NCI-H2107 treated with DMSO at 0.1 percent for 48 hours (cell line): Measurements from ENCODE around the gene ELMO2.
A peak's percentile ranks its signal among the peaks of the same experiment; 100 is the strongest.

Experiments
- DNase-seq: peaks from one replicate; lab custom pipeline; 2025; ENCODE audit not compliant: unreplicated experiment; lab: John Stamatoyannopoulos, UW

ELMO2 gene

DNA sequence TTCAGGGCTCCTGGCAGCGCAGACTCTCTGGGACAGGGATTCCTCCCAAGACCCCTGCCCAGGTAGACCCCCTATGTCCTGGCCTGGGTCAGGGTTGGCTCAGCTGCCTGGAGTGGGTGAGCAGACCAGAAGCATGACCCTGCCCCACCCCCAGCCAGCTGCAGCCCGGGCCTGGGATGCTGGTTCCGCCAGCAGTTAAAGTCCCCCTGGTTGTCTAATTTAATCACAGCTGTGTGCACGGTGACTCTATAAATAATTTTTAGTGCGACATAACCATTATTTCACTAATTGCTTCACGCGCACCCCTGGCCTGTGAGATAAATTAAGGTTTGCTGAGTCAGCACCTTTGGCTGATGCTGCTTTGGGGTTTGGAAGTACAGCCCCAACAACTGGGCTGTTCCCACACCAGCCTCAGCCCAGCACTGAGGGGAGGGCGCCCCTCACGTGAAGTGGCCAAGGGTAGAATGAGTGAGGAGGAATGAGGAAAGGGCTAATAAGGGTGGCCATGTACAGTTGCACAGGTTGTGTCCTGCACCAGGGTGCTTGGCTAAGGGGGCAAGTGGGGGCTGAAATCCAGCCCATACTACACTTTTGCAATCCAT, 72.0 kb downstream of the ELMO2 start:
- DNase-seq = no peak

DNA sequence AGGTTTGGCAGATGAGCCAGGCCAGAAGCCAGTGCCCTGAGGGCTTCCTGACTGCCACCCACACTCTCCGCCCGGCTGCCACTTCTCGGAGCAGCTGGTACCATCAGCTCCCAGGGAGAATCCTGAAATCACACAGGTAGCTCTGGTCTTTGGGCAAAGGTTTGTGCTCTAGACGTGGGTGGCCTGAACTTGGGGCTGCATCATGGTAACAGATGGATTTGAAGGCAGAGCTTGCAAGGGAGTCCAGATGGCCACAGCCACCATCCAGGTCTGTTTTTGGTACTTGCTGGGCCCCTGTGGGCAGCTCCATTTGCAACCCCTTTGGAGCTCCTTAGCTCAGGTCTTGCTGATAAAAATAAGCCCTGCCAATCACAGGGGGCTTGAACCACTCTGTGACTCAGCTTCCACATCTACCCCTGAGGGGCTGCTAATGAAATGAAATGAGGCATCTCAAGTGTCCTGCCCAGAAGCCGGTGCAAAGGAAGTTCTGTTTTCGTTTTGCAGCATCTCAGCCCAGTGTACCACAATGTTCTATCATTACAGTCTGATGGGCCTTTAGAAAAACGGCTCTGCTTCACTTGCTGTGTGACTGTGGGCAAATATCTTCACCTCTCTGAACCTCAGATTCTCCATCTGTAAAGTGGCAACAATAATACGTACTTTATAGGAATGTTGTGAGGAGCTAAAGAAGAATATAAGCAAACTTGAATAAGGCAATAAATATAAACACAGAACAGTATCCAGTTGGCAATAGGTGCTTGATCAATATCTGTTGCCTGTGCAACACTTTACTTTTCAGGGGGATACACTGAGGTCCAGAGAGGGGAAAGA, 73.0 kb downstream of the ELMO2 start:
- no peak for DNase-seq

DNA sequence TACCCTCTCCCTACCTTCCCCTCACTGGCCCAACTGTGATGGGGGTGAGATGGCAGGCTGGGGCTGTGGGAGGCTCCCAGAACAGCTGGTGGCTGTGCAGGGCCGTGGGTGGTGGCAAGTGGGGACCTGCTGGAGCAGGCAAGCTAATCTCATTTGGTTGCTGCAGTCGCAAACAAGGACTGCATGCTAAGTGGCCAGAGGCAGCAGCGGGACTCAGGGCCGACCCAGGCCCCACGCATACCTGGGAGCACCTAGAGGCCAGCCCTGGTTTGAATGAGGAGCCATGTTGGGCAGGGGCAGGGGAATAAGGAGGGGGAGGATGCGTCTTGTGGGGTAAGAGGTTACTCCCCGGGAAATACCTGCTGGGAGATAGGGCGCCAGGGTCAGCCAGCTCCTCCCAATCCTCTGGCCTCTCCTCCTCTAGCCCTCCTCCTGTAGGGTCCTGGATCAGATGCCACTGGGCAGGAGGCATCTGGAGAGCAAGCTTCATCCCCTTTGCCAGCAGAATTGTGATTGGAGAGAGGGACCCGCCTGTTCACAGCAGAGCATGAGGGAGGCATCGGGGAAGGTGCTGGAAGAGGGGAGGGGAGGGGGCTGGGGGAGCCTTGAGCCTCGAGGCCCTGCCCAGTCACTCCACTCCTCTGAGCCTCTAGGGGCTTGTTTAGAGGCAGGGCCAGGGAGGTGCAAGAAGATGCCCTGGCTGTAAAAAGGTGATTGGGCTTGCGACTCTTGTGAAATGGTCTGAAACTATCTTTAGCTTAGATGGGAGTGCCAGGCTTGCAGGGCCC, 73.8 kb downstream of the ELMO2 start:
- DNase-seq = no peak

DNA sequence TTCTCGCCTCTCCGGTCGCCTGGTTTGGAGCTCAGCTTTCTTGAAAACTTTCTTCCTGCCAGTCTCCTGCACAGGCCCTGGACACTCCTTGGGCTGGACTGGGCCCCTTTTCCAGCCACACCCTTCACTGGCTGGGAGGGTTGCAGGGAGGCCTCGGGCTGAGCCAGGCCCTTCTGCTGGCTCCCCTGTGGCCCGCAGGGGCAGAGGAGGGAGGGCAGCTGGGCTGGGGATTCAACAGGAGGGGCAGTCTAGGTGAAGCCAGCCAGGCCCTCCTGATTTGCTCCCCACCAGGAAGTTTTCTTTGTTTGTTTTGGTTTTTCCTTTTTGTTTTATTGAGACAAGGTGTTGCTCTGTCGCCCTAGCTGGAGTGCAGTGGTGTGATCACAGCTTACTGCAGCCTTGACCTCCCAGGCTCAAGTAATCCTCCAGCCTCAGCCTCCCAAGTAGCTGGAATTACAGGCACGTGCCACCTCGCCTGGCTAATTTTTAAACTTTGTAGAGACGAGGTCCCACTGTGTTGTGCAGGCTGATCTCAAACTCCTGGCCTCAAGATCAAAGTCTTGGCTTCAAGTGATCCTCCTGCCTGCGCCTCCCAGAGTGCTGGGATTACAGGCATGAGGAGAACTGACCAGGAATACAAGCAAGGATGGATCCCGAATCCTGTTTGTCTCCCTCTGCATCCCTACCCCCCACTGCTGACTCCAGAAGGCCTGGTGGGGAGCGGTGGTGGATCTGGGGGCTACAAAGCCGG, 74.6 kb downstream of the ELMO2 start:
- DNase-seq = no peak

DNA sequence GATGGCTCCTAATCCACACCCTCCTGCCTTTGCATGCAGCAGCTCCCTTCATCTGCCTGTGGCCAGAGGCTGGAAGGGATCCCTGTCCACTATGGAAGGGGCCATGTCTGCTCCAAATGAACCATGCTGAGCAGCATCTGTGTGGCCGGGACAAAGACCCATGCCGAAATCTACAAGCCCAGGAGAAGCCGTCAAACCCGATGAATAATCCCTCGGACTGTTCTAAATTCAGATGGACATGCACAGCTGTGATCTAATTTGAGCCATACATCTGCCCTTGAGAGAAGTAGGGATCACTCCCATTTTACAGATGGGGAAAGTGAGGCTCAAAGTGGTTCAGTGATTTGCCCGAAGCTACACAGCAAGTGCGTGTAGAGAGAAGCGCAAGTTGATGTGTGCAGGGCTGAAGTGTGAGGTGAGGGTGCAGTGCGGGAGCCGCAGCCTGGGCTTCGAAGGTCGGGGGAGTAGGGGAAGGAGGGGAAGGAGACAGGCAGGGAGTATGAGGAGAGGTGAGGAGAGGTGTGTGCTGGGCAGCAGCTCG, 75.5 kb downstream of the ELMO2 start:
- DNase-seq = no peak

DNA sequence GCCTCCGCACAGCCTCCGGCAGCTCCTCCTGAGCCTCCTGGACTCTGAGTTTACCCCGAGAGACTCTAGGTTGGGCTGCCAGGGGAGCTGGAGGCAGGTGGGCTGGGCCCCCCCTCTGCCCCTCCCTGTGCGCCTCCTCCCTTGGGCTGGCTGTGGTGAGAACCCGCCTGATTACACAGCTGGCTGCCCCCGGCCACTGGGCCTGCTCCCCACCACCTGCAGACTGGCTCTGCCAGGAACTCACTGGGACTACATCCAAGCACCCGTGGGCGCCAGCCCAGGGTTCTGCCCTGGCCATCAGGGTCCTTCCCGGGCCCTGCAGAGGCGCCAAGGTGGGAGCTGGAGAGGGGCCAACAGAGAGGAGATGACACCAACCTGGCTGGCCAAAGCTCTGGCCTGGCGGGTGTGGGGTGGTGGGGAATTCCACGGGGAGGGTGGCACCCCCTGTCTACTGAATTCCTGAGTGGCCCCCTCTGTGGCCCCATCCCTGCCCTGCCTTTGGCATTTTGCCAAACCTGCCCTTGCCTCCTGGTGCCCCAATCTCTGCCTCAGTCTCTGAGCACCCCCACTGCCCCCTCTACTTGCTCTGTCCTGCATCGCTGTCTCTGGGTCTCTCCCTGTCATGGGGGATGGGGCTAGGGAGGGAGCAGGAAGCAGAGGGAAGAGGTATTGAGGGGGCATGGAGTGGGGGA, 76.2 kb downstream of the ELMO2 start:
- no peak for DNase-seq

DNA sequence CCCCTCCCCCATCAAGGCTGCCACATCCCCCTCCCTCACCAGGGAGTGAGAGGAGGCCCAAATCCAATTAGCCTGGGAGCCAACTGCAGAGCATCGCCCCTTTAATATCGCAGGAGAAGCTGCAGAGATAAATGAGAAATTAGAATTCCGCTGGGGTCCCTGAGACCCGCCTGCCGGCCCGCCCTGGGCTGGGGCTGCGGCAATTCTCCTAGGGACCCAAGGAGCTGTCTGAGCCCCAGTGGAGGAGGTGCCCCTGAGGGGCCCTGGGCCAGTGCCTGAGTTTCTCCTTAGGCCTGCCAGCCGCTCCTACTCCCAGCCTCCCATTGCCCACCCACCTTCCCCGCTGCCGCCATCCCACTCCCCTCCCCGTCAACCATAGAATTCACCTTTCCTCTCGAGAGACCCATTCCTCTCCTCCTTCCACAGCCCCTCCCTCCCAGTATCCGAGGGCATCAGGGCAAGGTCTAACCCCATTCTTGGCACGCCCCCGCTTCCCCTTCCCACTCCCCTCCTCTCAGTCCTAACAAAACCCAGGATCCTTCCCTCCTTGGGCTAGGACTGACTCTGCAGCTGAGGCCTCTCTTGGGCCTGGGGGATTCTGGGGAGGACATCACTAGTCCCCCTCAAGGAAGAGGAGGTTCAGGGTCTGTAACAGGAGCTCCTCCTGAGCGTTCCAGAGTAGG, 78.1 kb downstream of the ELMO2 start:
- DNase-seq = no peak

DNA sequence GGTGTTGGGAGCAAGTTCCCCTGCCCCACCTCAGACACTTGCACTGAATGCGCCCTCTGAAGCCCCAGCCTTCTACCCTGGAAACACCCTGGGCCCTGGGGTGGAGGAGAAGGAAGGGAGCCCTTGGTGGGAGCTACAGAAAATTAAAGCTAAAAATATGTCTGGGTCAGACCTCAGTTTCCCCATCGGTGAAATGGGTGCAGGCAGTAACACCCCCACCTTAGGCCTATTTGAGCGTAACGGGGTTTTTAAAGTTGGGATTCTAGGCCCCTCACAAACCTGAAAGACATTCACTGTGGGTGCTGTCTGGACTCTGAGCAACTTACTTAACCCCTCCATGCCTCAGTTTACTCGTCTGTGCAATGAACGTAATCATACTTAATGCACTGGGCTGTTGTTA, 78.9 kb downstream of the ELMO2 start:
- no peak for DNase-seq

DNA sequence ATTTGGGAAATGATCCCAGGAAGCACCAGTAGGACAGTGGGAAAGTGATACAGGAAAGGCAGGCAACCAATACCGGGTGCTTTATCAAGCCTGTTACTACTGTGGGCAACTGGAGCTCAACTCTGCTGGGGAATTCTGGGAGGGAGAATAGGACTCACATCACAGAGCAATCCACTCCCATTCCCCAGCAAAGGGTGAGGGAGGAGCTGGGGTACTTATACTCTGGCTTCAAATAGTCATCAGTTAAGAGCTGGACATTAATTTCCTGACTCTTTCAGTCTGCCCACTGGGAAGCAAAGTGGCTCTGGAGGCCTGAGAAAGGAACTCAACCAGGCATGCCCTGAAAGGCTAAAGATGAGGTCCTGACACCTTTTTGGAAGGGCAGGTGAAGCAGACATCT, 80.6 kb downstream of the ELMO2 start:
- no peak for DNase-seq

DNA sequence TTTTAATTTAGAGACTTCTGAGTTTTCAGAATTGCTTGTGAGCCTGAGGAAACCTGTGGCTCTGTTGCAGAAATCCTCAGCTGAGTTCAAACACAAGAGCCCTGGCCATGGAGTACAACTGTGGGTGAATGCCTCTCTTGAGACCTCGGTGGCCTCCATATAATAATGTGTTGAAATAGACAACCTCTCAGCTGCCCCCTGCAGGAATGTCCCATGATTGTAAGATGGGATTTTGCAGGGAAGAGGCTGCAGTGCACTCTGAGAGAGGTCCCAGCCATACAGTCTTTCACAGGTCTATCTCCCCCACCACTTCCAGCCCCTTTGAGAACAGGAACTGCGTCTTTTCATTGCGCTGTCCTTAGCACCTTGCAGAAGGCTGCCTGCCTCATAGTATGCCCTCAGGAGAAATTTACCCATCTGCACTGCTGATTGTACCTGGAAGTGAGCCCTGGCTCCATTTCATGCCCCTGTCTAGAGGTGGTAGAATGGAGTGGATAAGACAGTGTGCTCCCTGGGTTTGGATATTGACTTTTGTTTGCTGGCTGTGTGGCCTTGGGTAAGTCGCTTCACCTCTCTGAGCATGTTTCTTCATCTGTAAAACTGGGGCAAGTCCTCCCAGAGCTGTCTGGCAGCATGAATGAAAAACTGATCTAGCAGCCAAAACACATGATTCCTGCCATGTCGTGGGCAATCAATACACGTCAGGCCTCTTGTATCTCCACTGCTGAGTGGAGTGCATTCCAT, 81.3 kb downstream of the ELMO2 start:
- peak; percentile 9 for DNase-seq

DNA sequence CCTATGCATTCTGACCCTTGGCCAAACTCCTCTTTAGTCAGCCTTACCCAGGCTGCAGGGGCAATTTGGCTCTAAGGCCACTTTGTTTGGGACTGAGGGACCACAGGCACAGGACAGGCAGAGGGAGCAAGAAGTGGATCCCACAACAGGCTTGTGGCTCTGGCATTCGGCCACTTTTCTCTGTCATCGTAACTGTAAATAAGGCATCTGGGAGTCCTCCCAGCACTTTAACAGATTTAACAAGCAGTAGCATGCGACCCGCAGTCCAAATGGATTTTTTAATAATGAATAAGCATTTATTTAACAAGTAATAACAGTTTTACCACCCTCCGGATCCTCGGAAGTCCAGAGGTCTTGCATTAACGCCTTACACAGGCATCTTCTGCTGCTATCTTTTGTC, 82.0 kb downstream of the ELMO2 start:
- no peak for DNase-seq

DNA sequence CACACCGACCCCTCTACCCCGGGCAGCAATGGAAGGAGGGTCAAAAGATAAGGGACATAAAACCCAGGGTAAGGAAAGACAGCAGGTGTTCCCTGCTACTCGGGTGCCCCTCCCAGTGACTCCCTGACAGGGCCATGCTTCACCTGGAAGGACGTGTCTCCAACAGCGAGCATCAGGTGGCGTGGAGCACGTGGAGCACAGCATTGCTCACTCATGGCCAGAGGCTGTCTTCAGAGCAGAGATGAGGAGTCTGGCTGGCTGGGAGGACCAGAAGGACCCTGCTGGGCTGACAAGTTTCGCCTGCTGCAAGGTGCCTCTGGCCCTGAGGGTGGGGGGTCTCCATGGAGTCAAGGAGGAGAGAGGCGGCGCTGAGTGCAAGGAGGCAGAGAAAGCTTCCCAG, 82.9 kb downstream of the ELMO2 start:
- no peak for DNase-seq

DNA sequence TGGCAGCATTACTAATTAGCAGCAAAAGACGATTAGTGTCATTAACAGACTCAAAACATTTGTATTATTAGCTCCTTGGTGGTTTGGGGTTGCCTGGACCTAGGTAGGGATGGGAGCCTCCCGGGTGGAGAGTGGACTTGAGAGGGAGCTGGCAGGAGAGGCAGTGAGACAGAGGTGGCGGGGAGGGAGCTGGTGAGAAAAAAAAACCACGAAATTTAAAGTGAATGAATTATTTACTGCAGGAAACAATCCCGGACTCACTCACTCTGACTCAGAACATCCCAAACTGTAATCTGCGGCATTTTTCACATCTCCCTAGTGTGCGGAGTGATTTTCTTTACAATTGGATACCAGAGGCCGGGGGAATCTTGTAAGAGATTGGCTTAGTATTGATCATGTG, 83.8 kb downstream of the ELMO2 start:
- DNase-seq = no peak

DNA sequence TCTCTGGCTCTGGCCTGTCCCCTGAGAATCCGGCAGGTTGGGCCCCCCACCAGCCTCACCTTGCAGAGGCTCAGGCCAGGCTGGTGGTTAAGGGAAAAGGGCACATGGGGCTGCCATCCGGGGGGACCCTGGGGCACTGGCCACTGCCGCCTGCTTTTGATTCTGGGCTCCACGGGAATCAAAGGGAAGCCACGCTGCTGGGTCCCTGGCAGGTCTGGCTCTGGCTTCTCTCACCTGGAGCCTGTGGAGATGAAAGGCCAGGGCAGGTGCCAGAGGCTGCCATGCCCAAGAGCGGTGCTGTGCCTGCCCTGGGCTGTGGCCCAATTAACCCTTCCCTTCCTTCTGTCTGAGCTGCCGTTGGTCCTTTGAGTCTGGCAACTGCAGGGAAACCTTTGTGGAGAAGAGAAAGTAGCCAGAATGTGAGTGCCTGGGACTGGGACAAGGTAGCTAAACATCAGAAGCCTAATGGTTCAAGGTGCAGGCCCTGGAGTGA, 88.7 kb downstream of the ELMO2 start:
- no peak for DNase-seq

DNA sequence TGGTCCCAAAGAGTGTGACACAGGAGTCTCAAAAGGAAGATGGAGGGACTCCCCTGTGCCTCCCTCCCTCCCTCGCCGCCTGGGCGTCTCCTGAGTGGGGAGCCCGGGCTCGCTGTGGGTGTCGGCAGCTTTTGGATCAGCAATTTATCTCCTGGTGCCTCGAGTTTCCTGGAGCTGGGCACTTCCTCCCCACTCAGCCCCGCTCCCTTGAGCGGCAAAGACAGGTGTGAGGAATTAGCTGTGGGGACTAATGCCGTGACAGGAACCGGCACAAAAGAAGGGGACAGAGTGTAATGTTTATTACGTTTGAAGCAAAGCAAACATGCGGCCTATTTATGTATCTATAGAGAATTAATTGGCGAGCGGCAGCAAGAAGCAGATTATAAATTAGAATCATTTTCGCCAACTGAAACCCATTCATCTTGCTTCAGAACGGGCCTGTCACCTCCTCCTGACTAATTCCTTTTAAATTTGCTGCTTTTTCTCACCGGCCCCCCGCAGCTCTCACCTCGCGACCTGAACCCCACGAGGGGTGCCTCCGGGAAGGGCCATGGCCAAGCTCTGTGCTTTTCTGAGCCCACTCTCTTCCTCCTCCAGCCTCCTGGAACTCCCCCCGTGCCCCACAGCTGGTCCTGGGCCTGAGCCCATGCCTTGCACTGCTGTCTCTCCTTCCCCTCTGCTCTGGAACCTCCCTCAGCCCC, 89.3 kb downstream of the ELMO2 start:
- no peak for DNase-seq
